OCI-LY3 (cell line): ENCODE measurements around the gene C4orf17.

Experiments used
- CTCF ChIP-seq: fragments of 200-600, 300-600 bp; sonication (generic); IDR thresholded peaks from 2 replicates; pipeline ENCODE4 v1.5.1; 2014; ENCODE audit warnings: antibody characterized with exemption, low read length, low read depth
- EZH2phosphoT487 ChIP-seq: fragments of 200-600 bp; shearing (Covaris generic); IDR thresholded peaks from 2 replicates; pipeline ENCODE4 v1.6.1; 2018; ENCODE audit warnings: antibody characterized with exemption, mixed run types, low read depth

- TF ChIP-seq CTCF (no peak), EZH2phosphoT487 (no peak)
Measured at GRCh38 chr4:99490286-99490685, 20.5 kb upstream of the C4orf17 start.
